ENCODE data around the gene GAREM1. TPM values are rescaled to one million over a fixed set of nuclear protein-coding genes. Genes with fewer than 3 reads are reported as not detected.

Gene GAREM1
- total RNA-seq, 5 donors from 2014 or later (not counting 1 experiment from before 2014, with no cell fraction given): 0.26 to 0.41 (median 0.33) TPM

DNA sequence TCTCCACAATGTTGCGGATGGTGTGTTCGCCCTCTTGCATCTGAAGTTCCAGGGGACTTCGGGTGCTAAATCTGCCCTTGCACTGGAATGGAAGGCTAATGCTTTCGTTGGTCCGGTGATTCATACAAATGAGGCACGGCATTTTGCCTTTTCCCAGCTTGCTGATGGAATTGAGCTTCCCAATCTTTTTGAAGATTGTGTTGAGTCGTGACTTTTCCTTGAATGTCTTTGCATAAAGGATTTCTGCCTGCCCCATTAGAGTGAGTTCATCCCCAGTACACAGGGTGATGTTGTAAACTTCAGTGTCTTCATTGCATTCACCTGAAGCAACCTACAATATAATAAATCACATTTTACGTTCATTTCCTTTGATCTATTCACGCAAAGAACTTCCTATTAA is 182.8 kb downstream of the GAREM1 start:
- WGBS (ENCODE audit: insufficient coverage): 95% methylated on average over 5 of the region's 9 CpGs
- ATAC-seq (replicated peaks in 1 of 4): no peak

DNA sequence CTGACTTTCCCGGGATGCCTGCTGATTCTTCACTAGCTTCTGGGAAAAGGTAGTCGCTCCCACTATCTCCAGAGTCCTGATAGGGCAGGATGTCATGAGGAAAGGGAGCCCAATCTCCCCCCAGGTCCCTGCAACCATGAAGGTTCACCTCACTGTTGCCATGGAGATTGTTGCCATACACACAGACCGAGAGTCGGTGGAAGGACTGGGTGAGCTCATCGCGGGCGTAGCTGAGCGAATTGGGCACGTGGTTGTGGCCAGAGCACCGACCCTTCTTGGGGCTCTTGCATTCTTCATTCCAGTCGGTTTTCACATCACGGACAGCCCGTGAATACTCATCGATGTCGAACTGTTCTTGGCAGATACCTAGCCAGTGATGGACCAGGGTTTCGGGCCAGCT is 183.4 kb downstream of the GAREM1 start:
- ChIA-PET POLR2A (no interaction called here), CTCF (no interaction called here)
- H3K36me3 Mint-ChIP-seq: no peaks in the 10 kb centered on the region
- no peaks in the 10 kb centered on the region for H3K9me3 Mint-ChIP-seq
- no peaks in the 10 kb centered on the region for H3K4me1 Mint-ChIP-seq
- H3K27me3 ChIP-seq (replicated peaks in 1 of 2; ENCODE audit: control insufficient read depth in 2 of 2, extremely low read depth in 1 of 2, insufficient read depth in 2 of 2, low read length in 1 of 2): peaks cover 2 to 11% of the 10 kb centered on the region in 2 experiments
- 82% methylated on average over 13 of the region's 16 CpGs for WGBS (ENCODE audit: insufficient coverage)
- ATAC-seq (replicated peaks in 1 of 4): no peak
- no peaks in the 10 kb centered on the region for H3K4me1 ChIP-seq (ENCODE audit: control insufficient read depth in 1 of 2, extremely low read depth in 1 of 2, insufficient read depth in 2 of 2, low read length in 2 of 2)
- H3K4me3 Mint-ChIP-seq: no peak overlapping the region
- H3K36me3 ChIP-seq (ENCODE audit: control insufficient read depth in 2 of 2, extremely low read depth in 1 of 2, insufficient read depth in 1 of 2, low read length in 1 of 2): no peaks in the 10 kb centered on the region
- no peak overlapping the region for H3K27ac ChIP-seq (ENCODE audit: low read length)
- no peaks in the 10 kb centered on the region for H3K9me3 ChIP-seq
- H3K4me3 ChIP-seq (ENCODE audit: control insufficient read depth in 1 of 2, extremely low read depth in 1 of 2, low read length in 1 of 2): no peak overlapping the region
- H3K27ac Mint-ChIP-seq: no peak overlapping the region
- no peak for DNase-seq
- H3K27me3 Mint-ChIP-seq: peaks cover 4 to 13% of the 10 kb centered on the region in 2 donors

More for the DNA sequence above, 182.8 kb downstream of the GAREM1 start:
- H3K36me3 Mint-ChIP-seq: no peaks in the 10 kb centered on the region
- Histone ChIP-seq H3K4me1 (ENCODE audit: control insufficient read depth in 1 of 2, extremely low read depth in 1 of 2, insufficient read depth in 2 of 2, low read length in 2 of 2) (no peaks in the 10 kb centered on the region), H3K27me3 (replicated peaks in 1 of 2; ENCODE audit: control insufficient read depth in 2 of 2, extremely low read depth in 1 of 2, insufficient read depth in 2 of 2, low read length in 1 of 2) (peaks cover 2 to 11% of the 10 kb centered on the region in 2 experiments), H3K4me3 (ENCODE audit: control insufficient read depth in 1 of 2, extremely low read depth in 1 of 2, low read length in 1 of 2) (no peak overlapping the region), H3K36me3 (ENCODE audit: control insufficient read depth in 2 of 2, extremely low read depth in 1 of 2, insufficient read depth in 1 of 2, low read length in 1 of 2) (no peaks in the 10 kb centered on the region), H3K9me3 (no peaks in the 10 kb centered on the region), H3K27ac (ENCODE audit: low read length) (no peak overlapping the region)
- peaks cover 4 to 16% of the 10 kb centered on the region in 2 donors for H3K27me3 Mint-ChIP-seq
- H3K27ac Mint-ChIP-seq: no peak overlapping the region
- no peaks in the 10 kb centered on the region for H3K4me1 Mint-ChIP-seq
- ChIA-PET CTCF (no interaction called here), POLR2A (no interaction called here)
- H3K4me3 Mint-ChIP-seq: no peak overlapping the region
- DNase-seq: no peak
- no peaks in the 10 kb centered on the region for H3K9me3 Mint-ChIP-seq

DNA sequence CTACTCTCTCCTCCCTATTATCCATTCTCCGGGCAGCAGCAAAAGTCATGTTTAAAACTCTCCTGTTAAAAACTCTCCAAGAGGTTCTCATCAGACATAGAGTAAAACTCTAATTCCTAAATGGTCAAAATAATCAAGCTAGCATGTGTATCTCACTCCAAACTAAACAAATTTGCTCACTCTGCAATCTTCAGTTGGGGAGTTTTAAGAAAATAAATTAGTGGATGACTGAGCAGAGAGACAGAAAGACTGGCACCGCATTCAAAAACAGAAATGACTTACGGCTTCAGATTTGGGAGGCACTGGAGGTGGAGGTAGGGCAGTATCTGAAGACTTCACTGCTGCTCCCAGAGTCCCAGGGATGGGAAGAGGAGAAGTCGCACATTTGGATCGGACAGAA is 183.9 kb downstream of the GAREM1 start:
- Mint-ChIP-seq H3K4me3 (no peak overlapping the region), H3K27me3 (peaks cover 4 to 13% of the 10 kb centered on the region in 2 donors), H3K9me3 (no peaks in the 10 kb centered on the region), H3K36me3 (no peaks in the 10 kb centered on the region), H3K27ac (no peak overlapping the region), H3K4me1 (no peaks in the 10 kb centered on the region)
- ChIA-PET CTCF (no interaction called here), POLR2A (no interaction called here)
- Histone ChIP-seq H3K36me3 (ENCODE audit: control insufficient read depth in 2 of 2, extremely low read depth in 1 of 2, insufficient read depth in 1 of 2, low read length in 1 of 2) (no peaks in the 10 kb centered on the region), H3K4me3 (ENCODE audit: control insufficient read depth in 1 of 2, extremely low read depth in 1 of 2, low read length in 1 of 2) (no peak overlapping the region), H3K9me3 (no peaks in the 10 kb centered on the region), H3K4me1 (ENCODE audit: control insufficient read depth in 1 of 2, extremely low read depth in 1 of 2, insufficient read depth in 2 of 2, low read length in 2 of 2) (no peaks in the 10 kb centered on the region), H3K27ac (ENCODE audit: low read length) (no peak overlapping the region), H3K27me3 (replicated peaks in 1 of 2; ENCODE audit: control insufficient read depth in 2 of 2, extremely low read depth in 1 of 2, insufficient read depth in 2 of 2, low read length in 1 of 2) (peaks cover 2 to 11% of the 10 kb centered on the region in 2 experiments)
- WGBS (ENCODE audit: insufficient coverage): 100% methylated on average over 3 of the region's 5 CpGs
- ATAC-seq (replicated peaks in 1 of 4): no peak
- no peak for DNase-seq

DNA sequence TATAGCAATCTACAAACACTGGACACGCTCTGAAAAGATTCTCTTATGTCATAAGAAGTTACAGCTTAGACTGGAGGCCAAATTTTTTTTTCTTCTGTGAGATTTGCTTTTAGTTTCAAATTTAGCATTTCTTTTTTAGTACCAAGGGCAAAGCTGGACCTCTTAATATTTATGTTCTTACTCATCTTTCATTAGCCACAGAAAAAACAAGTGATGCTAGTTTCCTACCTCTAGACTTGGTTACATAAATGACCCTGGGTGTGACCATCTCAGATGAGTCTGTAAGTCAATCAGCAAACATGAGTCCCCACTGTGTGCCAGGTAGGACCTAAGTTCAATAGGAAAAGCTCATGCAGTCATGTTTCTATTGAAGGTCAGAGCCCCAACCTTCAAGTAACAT is 186.4 kb downstream of the GAREM1 start:
- no peak overlapping the region for H3K27ac ChIP-seq (ENCODE audit: low read length)
- WGBS (ENCODE audit: insufficient coverage): no CpG with 5 or more reads among the region's 1 CpG
- no peaks in the 10 kb centered on the region for H3K36me3 Mint-ChIP-seq
- ChIA-PET POLR2A (no interaction called here), CTCF (no interaction called here)
- no peaks in the 10 kb centered on the region for H3K9me3 ChIP-seq
- no peak overlapping the region for H3K4me3 ChIP-seq (ENCODE audit: control insufficient read depth in 1 of 2, extremely low read depth in 1 of 2, low read length in 1 of 2)
- peaks cover 2 to 11% of the 10 kb centered on the region in 2 experiments for H3K27me3 ChIP-seq (replicated peaks in 1 of 2; ENCODE audit: control insufficient read depth in 2 of 2, extremely low read depth in 1 of 2, insufficient read depth in 2 of 2, low read length in 1 of 2)
- DNase-seq (no peak), ATAC-seq (replicated peaks in 1 of 4) (no peak)
- H3K36me3 ChIP-seq (ENCODE audit: control insufficient read depth in 2 of 2, extremely low read depth in 1 of 2, insufficient read depth in 1 of 2, low read length in 1 of 2): no peaks in the 10 kb centered on the region
- H3K4me3 Mint-ChIP-seq: no peak overlapping the region
- no peaks in the 10 kb centered on the region for H3K4me1 Mint-ChIP-seq
- H3K27ac Mint-ChIP-seq: no peak overlapping the region
- H3K4me1 ChIP-seq (ENCODE audit: control insufficient read depth in 1 of 2, extremely low read depth in 1 of 2, insufficient read depth in 2 of 2, low read length in 2 of 2): no peaks in the 10 kb centered on the region
- no peaks in the 10 kb centered on the region for H3K9me3 Mint-ChIP-seq
- H3K27me3 Mint-ChIP-seq: peaks cover 2 to 13% of the 10 kb centered on the region in 2 donors

DNA sequence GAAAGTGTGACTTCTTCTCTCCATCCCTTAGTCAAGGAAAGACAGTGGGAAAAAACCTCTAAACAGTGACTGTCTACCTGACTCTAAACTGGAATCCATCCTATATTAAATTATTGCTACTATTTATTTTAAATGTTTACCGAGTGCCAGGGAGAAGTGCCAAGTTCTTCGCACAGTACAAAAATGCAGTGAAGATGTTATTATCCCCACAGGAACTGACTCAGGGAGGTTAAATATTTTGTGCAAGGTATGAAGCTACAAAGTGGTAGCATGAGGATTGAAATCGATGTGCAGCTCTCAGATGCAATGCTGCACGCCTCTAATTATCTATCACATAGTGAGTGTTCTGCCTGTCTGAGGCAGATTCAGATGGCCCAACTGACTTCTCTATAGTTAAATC is 189.8 kb downstream of the GAREM1 start:
- POLR2A ChIA-PET: no interaction called here
- Mint-ChIP-seq H3K27me3 (peaks cover 0 to 14% of the 10 kb centered on the region in 2 donors), H3K9me3 (no peaks in the 10 kb centered on the region), H3K27ac (no peak overlapping the region), H3K36me3 (no peaks in the 10 kb centered on the region), H3K4me1 (no peaks in the 10 kb centered on the region), H3K4me3 (no peak overlapping the region)
- H3K27me3 ChIP-seq (replicated peaks in 1 of 2; ENCODE audit: control insufficient read depth in 2 of 2, extremely low read depth in 1 of 2, insufficient read depth in 2 of 2, low read length in 1 of 2): peaks cover 2 to 9% of the 10 kb centered on the region in 2 experiments
- no peaks in the 10 kb centered on the region for H3K9me3 ChIP-seq
- no peaks in the 10 kb centered on the region for H3K36me3 ChIP-seq (ENCODE audit: control insufficient read depth in 2 of 2, extremely low read depth in 1 of 2, insufficient read depth in 1 of 2, low read length in 1 of 2)
- H3K27ac ChIP-seq (ENCODE audit: low read length): no peak overlapping the region
- CTCF ChIA-PET: no interaction called here
- WGBS (ENCODE audit: insufficient coverage): 100% methylated on average over 2 of the region's 4 CpGs
- no peak overlapping the region for H3K4me3 ChIP-seq (ENCODE audit: control insufficient read depth in 1 of 2, extremely low read depth in 1 of 2, low read length in 1 of 2)
- DNase-seq (no peak), ATAC-seq (replicated peaks in 1 of 4) (no peak)
- no peaks in the 10 kb centered on the region for H3K4me1 ChIP-seq (ENCODE audit: control insufficient read depth in 1 of 2, extremely low read depth in 1 of 2, insufficient read depth in 2 of 2, low read length in 2 of 2)

DNA sequence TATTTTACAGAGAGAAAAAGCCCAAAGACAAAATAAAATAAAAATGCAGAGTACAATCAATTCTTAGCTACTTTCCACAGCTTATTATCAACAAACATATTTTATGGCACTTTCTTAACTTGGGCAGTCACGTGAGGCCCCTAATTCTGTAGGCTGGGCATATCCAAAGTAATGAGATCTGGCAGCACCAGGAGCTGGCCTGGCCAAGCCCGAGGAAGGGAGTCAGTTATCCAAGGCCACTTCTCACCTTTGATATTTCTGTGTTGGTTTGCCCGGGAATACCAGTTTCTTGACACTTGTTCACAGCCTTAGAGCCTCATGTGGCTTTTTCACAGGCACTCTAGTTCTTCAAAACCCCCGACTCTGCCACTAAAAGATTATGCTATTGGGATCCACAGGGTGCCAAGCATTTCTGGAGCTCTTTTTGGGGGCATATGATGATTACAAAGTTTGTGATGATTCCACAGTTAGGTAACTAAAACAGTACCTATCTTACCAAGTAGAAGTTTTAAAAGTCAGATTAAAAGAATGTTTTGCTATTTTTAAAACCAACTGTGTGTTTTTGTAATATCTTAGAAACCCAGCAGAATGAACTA is 190.4 kb downstream of the GAREM1 start:
- Mint-ChIP-seq H3K27me3 (peaks cover 0 to 12% of the 10 kb centered on the region in 2 donors), H3K36me3 (no peaks in the 10 kb centered on the region), H3K4me1 (no peaks in the 10 kb centered on the region), H3K27ac (no peak overlapping the region), H3K9me3 (no peaks in the 10 kb centered on the region), H3K4me3 (no peak overlapping the region)
- no peak for DNase-seq
- H3K9me3 ChIP-seq: no peaks in the 10 kb centered on the region
- H3K27me3 ChIP-seq (replicated peaks in 1 of 2; ENCODE audit: control insufficient read depth in 2 of 2, extremely low read depth in 1 of 2, insufficient read depth in 2 of 2, low read length in 1 of 2): peaks cover 2 to 8% of the 10 kb centered on the region in 2 experiments
- 67% methylated on average over 3 of the region's 4 CpGs for WGBS (ENCODE audit: insufficient coverage)
- no peak overlapping the region for H3K27ac ChIP-seq (ENCODE audit: low read length)
- H3K36me3 ChIP-seq (ENCODE audit: control insufficient read depth in 2 of 2, extremely low read depth in 1 of 2, insufficient read depth in 1 of 2, low read length in 1 of 2): no peaks in the 10 kb centered on the region
- ChIA-PET CTCF (no interaction called here), POLR2A (no interaction called here)
- H3K4me3 ChIP-seq (ENCODE audit: control insufficient read depth in 1 of 2, extremely low read depth in 1 of 2, low read length in 1 of 2): no peak overlapping the region
- no peak for ATAC-seq (replicated peaks in 1 of 4)
- no peaks in the 10 kb centered on the region for H3K4me1 ChIP-seq (ENCODE audit: control insufficient read depth in 1 of 2, extremely low read depth in 1 of 2, insufficient read depth in 2 of 2, low read length in 2 of 2)

Measured in T-cell (primary cell).